ENCODE measurements around the gene CDA.
"Not testable (repeated sequence)": the region's sequence is repeated elsewhere in the genome, so short reads cannot be mapped to it uniquely, and the experiment has no call there.

Gene CDA

DNA sequence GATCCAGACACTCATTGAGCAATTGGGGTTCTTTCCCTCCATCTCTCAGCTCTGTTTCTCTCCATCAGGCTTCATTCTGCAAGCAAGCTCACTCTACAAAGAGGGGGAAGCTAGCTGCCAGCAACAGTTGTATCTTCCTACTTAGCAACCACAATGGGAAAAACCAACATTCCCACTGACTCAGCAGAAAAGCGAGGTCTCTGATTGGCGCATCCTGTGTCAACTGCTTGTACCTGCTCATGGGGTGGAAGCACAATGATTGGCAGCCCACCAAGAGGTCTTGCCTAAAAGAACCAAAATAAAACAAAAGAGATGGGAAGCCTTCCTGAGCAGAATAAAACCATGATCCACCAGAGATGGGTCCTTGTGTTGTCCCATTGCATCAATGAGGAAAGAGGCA lies 4.0 kb upstream of the CDA start:
- in situ Hi-C loops (cut with MboI; ENCODE audit: low sequenced_read_pairs), result no loop called here

DNA sequence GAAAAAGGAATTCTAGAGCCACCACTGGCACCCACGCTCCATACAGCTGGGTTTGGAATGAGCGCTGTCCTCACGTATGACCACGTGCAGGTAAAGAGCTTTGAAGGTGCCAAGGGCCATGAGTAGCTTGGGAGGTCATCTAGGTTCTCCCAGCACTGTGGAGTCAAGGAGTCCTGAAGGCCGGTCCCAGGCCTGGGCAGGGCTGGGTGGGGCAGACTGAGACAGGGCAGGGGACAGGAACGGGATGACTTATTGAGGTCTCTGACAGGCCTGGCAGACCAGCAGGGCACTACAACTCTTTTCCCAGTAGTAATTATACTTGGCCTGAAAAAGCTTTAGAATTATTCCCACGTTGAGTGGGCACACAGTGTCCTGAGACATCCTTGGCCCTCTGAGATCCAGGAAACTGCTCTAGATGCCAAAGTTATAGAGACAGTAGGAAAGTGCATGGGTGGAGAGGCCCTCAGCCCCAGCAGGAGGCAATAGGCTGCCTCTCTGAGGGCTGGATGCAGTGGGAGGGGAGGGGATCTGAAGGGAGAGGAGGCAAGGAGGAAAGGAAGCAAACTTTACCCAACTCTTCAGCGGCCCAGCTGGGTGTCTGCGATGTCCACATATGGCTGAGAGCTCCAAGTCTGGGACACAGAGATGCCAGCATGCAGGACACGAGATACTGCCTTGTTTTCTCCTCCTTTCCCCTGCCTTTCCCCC lies 1.8 kb upstream of the CDA start:
- in situ Hi-C loops (cut with MboI; ENCODE audit: low sequenced_read_pairs), result no loop called here

GRCh38 chr1:20587661-20588053 lies 1.2 kb upstream of the CDA start:
- in situ Hi-C loops (cut with MboI; ENCODE audit: low sequenced_read_pairs), result no loop called here

DNA sequence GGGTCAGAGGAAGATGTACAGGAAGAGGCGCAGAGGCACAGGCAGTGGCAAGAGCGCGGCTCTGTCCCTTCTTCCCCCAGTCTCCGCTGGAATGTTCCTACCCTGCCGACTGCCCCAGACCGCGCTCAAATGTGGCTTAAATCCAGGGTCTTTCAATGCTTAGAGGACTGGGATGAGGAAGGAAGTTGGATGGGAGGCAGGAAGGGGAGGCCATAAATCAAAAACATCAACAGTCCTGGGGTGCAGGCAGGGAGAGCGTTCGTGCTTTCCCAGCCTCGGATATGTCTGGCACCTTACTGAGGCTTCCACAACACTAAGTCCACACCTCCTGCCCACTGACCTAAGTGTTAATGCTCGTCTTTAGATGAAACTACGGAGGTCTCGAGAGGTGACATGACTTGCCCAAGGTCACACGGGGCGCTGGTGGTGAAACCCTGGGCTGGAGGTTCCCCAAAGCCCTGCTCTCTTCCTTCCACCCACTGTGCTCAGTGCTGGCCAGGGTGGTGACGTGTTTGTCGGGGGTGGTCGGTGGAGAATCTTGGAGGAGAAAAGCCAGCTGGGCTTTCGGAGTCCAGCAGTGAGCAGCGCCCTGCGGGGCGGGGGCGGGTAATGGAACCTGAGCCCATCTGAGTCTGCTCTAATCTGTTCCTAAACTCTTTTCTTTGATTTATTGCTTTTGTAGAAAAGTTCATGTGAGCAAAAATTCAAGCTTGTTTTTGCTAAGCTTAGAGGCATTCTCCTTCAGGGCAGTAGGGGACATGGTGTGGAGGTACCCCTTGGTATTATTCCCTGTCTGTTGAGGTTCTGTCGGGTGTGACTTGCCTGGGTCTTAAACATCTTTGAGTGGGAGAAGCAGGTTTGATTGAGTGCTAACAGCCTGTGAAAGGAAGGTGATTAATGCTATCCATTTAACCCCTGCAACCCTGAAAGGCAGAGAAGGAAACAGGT lies 708 bp downstream of the CDA start:
- in situ Hi-C loops (cut with MboI; ENCODE audit: low sequenced_read_pairs), result no loop called here

GRCh38 chr1:20590306-20590777 lies 1.4 kb downstream of the CDA start:
- in situ Hi-C loops (cut with MboI; ENCODE audit: low sequenced_read_pairs), result no loop called here

GRCh38 chr1:20593756-20594155 lies 4.9 kb downstream of the CDA start:
- in situ Hi-C loops (cut with MboI; ENCODE audit: low sequenced_read_pairs), result no loop called here

DNA sequence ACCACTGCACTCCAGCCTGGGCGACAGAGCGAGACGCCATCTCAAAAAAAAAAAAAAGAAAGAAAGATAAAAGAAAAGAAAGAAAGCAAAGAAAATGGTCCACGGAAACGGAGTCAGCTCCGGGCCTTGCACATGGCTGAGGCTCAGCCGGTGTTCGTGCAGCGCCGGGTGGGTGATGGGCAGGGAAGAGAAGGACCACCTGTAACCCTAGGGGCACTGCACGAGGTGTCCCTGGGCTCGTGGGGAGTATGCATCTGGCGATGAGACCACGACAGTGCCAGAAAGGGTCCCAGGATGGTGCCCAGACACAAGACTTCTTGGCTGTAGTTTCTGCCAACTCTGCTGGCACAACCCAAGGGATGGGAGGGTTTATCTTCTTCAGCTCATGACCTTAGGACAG lies 5.8 kb downstream of the CDA start:
- in situ Hi-C loops (cut with MboI; ENCODE audit: low sequenced_read_pairs), result no loop called here

DNA sequence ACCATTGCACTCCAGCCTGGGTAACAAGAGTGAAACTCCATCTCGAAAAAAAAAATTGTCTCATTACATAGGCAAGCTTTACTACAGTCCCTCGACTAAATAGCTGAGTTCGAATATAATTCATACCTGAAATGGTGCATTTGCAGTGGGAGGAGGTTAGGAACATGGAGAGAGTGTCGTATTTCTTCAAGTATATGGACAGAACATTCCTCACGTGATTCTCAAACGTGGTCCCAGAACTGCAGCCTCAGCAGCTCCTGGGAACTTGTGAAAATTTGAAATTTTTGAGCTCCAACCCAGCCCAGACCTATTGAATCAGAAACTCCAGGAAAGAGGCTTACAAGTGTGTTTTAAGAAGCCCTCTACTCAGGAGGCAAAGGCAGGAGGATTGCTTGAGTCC lies 7.2 kb downstream of the CDA start:
- in situ Hi-C loops (cut with MboI; ENCODE audit: low sequenced_read_pairs), result no loop called here

GRCh38 chr1:20597650-20598049 lies 8.8 kb downstream of the CDA start:
- in situ Hi-C loops (cut with MboI; ENCODE audit: low sequenced_read_pairs), result no loop called here

- in situ Hi-C loops (cut with MboI; ENCODE audit: low sequenced_read_pairs), result no loop called here
These were observed 11.3 kb downstream of the CDA start for GRCh38 chr1:20600156-20600555.

DNA sequence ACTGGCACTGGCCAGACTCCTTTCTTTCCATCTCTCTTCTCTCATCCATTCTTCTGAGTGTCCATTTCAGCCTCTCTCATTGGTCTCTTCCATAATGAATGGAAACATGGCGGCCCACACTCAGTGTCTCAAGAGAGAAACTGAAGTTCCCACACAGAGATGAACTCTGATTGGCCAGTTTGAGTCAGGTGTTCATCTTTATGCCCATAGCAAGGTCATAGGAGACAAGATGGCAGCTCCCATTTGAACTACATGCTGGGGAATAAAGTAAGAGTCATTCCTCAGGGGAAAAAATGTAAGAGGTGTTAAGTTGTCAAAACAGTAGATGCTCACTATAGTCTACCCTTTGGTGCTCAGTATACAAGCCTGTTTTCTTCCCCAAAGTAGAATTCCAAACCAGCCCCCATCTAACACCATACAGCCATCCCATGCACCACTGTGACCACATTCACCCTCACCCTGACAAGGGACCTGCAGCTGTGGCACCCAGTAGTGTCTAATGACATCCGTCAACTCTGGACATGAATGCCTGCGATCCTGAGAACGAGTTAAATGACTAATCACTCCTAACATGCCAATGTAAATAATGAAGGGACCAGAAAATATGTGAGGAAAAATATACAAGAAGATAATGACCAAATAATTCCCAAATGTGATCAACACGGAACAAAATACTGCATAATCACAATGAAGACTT lies 12.4 kb downstream of the CDA start:
- in situ Hi-C loops (cut with MboI; ENCODE audit: low sequenced_read_pairs), result no loop called here

DNA sequence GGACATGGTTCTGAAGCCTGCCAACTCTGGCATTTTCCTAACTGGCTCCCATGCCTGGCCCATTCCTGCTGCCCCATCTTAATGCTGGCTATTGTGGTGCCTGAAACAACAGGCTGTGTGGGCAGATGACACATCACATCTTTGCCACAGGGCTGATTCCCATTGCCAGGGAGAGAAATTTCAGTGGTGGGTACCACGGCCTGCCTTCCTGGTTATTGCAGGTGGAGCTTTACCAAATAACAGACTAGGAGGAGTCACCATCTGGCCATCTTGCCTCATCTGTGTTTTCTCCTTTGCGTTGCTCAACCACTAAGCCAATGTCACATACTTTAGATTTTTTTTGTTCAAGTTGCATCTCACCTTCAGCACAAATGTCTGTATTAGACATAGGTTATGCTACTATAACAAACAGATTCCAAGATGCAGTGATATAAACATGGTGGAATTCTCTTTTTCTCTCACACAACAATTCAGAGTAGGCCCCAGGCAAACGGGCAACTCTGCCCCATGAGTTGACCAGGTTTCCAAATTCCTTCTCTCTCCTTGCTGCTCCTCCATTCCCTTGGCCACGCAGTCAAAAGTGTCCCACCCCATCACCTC lies 14.1 kb downstream of the CDA start:
- in situ Hi-C loops (cut with MboI; ENCODE audit: low sequenced_read_pairs), result no loop called here

DNA sequence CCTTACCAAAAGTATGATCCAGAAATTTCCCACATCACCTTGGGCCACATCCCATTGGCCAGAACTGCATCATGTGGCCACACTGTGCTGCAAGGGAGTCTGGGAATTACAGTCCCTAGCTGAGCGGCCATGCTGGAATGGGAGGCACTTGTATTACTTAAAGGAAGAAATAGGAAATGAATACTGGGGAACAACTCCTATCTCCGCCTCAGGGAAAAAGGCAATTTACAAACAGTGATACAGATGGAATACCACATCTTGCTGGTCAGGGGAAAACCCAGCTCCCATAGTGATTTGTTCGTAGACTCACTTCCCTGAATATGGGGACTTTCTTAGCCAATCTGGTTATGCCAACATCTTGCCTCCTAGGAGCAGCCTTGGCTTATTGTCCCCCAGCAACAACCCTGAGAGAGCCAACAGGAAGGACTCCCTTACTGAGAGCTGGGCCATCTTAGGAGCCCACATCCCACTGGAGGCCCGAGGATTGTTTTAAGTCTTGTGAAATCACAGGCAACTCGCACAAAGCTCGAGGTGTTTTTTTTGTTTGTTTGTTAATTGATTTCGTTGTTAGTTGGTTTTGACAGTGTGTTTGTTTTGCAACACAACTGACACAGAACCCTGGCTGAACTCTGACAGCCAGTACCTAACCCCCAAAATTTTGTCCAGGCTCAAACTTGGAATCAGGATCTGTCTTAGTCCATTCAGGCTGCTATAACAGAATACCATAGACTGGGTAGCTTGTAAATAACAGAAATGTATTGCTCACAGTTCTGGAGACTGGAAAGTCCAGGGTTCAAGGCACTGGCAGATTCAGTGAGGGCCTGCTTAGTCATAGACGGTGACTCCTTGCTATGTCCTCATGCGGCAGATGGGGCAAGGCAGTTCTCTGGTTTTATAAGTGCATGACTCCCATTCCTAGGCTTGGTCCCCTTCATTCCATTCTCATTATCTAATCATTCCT lies 14.9 kb downstream of the CDA start:
- in situ Hi-C loops (cut with MboI; ENCODE audit: low sequenced_read_pairs), result no loop called here

- in situ Hi-C loops (cut with MboI; ENCODE audit: low sequenced_read_pairs), result no loop called here
These were observed 15.8 kb downstream of the CDA start for GRCh38 chr1:20604678-20605077.

GRCh38 chr1:20606801-20607570 lies 18.1 kb downstream of the CDA start:
- in situ Hi-C loops (cut with MboI; ENCODE audit: low sequenced_read_pairs), result not testable (repeated sequence)

DNA sequence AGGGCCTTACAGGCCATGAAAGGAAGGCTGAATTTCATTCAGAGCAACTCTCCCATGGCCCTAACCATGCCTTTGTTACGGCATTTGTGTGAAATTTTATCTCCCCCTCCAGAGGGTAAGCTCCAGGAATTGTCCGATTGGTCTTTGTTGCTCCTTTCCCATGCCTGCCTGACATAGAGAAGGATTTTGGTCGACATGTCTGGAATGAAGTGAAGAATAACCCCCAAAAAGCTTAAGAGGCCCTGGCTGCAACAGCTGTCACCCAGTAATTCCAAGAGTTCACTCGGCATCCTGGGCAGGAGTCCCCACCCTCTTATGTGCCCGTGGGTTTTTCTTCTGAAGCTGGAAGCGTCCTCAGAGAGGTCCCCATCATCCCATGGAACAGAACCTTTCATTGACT lies 20.6 kb downstream of the CDA start:
- in situ Hi-C loops (cut with MboI; ENCODE audit: low sequenced_read_pairs), result no loop called here

DNA sequence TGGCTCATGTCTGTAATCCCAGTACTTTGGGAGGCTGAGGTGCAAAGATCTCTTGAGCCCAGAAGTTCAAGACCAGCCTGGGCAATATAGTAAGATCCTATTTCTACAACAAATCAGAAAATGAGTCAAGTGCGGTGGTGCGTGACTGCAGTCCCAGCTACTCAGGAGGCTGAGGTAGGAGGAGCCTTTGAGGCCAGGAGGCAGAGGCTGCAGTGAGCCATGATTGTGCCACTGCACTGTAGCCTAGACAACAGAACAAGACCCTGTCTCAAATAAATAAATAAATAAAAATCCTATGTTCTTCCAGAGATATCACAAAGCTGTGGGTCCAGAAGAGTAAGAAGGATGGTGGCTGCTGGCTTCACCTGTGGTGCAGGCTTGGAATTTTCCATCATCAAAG lies 22.1 kb downstream of the CDA start:
- in situ Hi-C loops (cut with MboI; ENCODE audit: low sequenced_read_pairs), result no loop called here

- in situ Hi-C loops (cut with MboI; ENCODE audit: low sequenced_read_pairs), result no loop called here
These were observed 22.8 kb downstream of the CDA start for GRCh38 chr1:20611652-20612051.

DNA sequence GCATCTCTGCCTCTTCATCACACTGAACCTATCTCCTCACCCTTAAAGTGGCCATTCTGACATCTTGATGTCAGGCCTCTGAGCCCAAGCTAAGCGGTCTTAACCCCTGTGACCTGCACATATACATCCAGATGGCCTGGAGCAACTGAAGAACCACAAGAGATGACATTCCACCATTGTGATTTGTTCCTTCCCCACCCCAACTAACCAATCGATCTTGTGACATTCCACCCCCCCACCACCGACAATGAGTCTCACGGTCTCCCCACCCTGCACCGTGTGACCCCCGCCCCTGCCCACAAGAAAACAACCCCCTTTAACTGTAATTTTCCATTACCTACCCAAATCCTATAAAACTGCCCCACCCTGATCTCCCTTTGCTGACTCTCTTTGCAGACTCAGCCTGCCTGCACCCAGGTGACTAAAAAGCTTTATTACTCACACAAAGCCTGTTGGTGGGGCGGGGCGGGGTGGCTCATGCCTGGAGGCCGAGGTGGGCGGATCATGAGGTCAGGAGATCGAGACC lies 23.4 kb downstream of the CDA start:
- in situ Hi-C loops (cut with MboI; ENCODE audit: low sequenced_read_pairs), result no loop called here

Data from hTERT RPE-1 (cell line).